OCI-M2 (cell line): ENCODE data around the gene SRRM4.
"Not testable (repeated sequence)": the region's sequence is repeated elsewhere in the genome, so short reads cannot be mapped to it uniquely, and the experiment has no call there.

Experiments
- DNase-seq: peaks from one replicate; lab custom pipeline; 2025; ENCODE audit not compliant: unreplicated experiment; lab: John Stamatoyannopoulos, UW

Gene SRRM4

DNA sequence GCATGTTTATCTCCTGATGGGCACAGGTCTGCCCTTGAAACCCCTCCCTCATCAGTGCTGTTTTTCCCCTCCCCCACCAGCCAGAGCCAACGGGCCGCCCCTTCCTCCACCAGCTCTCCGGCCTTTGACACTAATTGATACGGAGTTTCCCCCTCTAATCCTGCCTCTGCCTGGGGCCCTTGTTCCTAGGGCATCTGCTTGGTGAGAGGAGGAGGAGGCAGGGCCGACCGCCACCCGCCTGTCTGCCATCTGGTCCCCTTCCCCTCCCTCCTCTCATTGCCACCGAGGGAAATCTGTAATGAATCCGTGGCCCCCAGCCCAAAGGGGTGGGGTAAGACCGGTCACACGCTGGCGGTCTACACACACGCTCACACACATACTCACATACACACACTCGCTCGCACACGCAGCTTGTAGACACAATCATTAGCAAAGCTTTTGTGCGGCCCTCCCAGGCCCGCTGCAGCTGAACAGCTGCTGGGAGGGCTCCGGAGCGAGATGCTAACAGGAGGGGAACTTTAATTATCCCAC is 27.4 kb downstream of the SRRM4 start:
- DNase-seq, result no peak

GRCh38 chr12:119011231-119011630 is 29.9 kb downstream of the SRRM4 start:
- DNase-seq, result no peak

- no peak for DNase-seq
Observed at GRCh38 chr12:119012179-119012578, 30.8 kb downstream of the SRRM4 start.

DNA sequence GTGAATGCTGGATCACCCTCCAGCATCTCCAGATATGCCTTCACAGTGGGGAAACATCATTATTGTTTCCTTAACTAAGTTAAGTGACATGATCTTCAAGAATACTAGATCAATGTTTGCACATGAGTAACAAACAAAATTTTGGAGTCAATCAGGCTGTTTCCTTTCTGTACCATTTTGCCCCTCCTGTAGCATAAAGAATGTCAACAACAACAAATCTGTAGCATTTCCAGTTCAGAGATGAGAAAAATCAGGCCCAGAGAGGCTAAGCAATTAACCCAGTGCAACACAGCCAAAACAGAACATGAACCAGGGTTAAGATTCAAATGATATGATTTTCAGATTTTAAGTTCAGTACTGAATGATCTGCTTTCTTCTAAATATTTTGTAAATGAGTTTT is 31.7 kb downstream of the SRRM4 start:
- no peak for DNase-seq

- DNase-seq, result no peak
Observed at GRCh38 chr12:119014368-119014767, 33.0 kb downstream of the SRRM4 start.

GRCh38 chr12:119016715-119017114 is 35.4 kb downstream of the SRRM4 start:
- DNase-seq, result no peak

DNA sequence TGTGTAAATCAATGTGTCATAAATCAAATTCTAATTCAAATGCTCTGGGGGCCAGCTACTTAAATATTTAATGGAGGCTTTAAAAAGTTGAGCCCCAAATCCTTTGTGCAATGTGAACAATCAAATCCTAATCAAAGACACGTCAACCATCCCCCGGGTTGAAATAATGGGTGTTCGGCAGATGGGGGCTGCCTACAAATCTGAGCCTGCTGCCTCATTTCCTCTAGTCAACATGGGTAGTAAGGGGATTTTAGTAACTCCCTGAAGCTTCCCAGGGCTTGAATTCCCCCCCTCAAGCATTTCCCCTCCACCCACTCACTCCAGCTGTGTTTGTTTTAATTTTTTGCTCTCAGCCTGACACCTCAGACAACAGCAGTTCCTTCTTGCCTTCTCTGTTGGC is 37.8 kb downstream of the SRRM4 start:
- no peak for DNase-seq

DNA sequence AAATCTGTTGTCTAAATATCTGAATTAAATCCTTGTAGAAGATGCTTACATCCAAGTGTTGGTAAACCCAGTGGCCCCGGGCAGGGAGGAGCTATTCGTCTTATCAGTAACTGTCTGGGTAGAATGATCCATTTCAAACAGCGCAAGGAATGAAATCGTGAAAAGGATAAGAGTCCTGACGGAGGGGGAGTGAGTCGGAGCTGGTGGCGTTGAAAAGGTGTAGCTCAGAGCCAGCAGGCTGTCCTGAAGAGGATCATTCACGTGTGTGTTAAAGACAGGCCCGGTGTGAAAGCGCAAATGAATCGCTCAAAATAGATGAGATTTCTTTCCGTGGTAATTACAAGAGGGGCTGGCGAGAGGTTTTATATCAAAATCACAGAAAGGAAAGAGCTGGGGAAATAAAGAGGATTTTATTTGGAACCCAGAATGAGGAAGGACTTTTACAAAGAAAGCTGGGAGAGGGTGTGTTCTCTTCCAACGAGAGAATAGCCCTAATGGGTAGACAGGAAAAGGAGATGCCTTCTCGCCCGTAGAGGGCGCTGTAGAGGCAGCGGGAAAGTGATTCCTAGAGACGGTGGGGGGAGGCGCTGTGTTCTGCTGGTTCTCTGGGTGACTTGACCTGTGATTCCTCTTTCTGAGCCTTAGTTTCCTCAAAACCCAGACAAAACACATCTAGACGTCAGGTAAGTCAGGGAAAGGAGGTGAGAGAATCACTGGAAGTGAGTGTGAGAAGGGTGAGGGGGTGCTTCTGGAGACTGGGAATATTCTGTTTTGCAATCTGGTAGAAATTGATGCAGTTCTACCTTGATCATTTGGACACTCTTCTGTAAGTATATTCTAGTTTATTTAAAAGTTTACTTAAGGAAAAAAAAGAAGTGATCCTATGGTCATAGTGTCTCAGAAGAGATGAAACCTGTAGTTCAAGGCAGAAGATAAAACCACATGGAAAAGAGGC is 39.3 kb downstream of the SRRM4 start:
- no peak for DNase-seq

- DNase-seq, result no peak
Observed at GRCh38 chr12:119024356-119024755, 43.0 kb downstream of the SRRM4 start.

DNA sequence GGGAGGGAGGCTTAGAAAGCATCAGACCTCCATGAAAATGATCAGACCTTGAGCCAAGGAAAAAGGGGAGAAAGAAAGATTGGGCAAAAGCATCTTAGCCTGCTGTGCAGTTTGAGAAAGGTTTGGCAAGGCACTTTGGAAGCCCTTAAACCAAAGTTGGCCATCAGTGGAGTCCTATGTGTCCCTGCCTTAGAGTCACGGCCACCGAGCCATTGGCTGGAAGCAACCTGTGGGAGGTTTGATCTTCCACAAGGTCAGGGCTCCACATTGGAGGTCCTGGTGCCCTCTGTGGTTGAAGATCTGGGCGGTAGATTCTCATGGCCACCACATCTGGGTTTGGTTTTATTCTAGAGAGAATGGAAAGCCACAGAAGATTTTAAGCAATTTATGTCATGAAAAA is 44.4 kb downstream of the SRRM4 start:
- no peak for DNase-seq

GRCh38 chr12:119033332-119033731 is 52.0 kb downstream of the SRRM4 start:
- DNase-seq, result not testable (repeated sequence)

- no peak for DNase-seq
Observed at GRCh38 chr12:119036878-119037825, 55.8 kb downstream of the SRRM4 start.

- no peak for DNase-seq
Observed at GRCh38 chr12:119044094-119044493, 62.8 kb downstream of the SRRM4 start.

DNA sequence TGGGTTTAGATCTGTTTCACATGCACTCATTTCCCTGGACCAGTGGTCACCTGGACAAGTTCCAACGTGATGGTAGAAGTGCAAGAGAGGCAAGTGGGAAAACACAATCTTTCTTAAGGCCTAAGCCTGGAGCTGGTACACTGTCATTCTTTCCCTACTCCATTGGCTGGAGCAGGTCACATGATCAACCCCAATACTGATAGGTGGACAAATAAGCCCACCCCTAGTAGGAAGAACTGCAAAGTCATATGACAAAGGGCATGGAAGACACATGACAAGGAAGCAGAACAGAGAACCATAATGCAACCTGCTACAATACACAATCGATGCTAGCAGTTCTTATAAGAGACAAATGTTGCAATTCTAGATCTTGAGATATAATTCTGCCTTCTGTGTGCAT is 66.3 kb downstream of the SRRM4 start:
- DNase-seq, result no peak

- DNase-seq, result no peak
Observed at GRCh38 chr12:119050663-119051062, 69.3 kb downstream of the SRRM4 start.

- no peak for DNase-seq
Observed at GRCh38 chr12:119051474-119051873, 70.1 kb downstream of the SRRM4 start.

- DNase-seq, result no peak
Observed at GRCh38 chr12:119052001-119052400, 70.7 kb downstream of the SRRM4 start.

DNA sequence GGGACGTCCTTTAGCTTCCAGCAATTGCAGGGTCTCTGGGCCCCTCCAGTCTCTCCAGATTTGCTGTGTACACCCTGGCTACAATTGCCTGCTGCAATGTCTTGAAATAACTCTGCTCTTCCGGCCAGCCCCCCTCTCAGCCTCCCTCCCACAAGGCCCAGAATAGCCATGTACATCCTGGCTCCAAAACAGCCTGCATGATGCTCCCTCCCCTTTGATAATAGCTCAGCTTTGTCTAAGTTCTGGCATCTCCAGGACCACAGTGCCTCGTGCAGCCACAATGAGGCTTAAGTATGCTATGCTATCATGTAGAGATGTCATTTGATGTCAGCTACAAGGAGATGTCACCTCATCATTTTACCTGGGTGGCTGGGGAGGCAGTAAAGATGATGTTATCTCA is 74.6 kb downstream of the SRRM4 start:
- no peak for DNase-seq

- DNase-seq, result no peak
Observed at GRCh38 chr12:119060847-119061796, 79.8 kb downstream of the SRRM4 start.

- no peak for DNase-seq
Observed at GRCh38 chr12:119068129-119068856, 87.0 kb downstream of the SRRM4 start.
